Measurements from ENCODE around the gene FAM110D.

FAM110D gene

GRCh38 chr1:26166719-26167281, 7.9 kb downstream of the FAM110D start:
- Mint-ChIP-seq H3K4me1 (peaks cover 49% of the 10 kb centered on the region), H3K27ac (no peak overlapping the region), H3K9me3 (no peaks in the 10 kb centered on the region), H3K27me3 (peaks cover 34% of the 10 kb centered on the region), H3K4me3 (no peak overlapping the region)
- DNase-seq (no peak), ATAC-seq (peak; percentile 4)

GRCh38 chr1:26168410-26169197, 9.7 kb downstream of the FAM110D start, which contains the start of gene C1orf232:
C1orf232 (minus strand) TSS chr1:26168963; CDS start chr1:26168499, 464 bp downstream.
- Mint-ChIP-seq H3K27me3 (peaks cover 18% of the 10 kb centered on the region), H3K4me3 (peak within 1 kb of the TSS; percentile 90 to 97), H3K4me1 (peaks cover 43% of the 10 kb centered on the region), H3K9me3 (no peaks in the 10 kb centered on the region), H3K27ac (peak within 1 kb of the TSS; percentile 93 to 97)
- ATAC-seq, result no peak
- no peak for DNase-seq

GRCh38 chr1:26169198-26169554, 10.3 kb downstream of the FAM110D start:
- Mint-ChIP-seq H3K27me3 (peaks cover 14% of the 10 kb centered on the region), H3K4me3 (peak overlapping the region; percentile 57 to 97), H3K9me3 (no peaks in the 10 kb centered on the region), H3K4me1 (peaks cover 43% of the 10 kb centered on the region), H3K27ac (peak overlapping the region in 1 of 2 donors; percentile 36)
- DNase-seq (no peak), ATAC-seq (no peak)

GRCh38 chr1:26169669-26170471, 11.0 kb downstream of the FAM110D start, which contains the start of gene ZNF593:
ZNF593 (plus strand) TSS chr1:26169908; CDS start chr1:26169984, 76 bp downstream.
- Mint-ChIP-seq H3K4me3 (peak within 1 kb of the TSS; percentile 90 to 97), H3K27me3 (peaks cover 8% of the 10 kb centered on the region), H3K9me3 (no peaks in the 10 kb centered on the region)

GRCh38 chr1:26170472-26170821, 11.6 kb downstream of the FAM110D start:
- Mint-ChIP-seq H3K4me1 (peaks cover 32% of the 10 kb centered on the region), H3K9me3 (no peaks in the 10 kb centered on the region), H3K27ac (peak overlapping the region; percentile 59 to 97), H3K27me3 (peaks cover 3% of the 10 kb centered on the region), H3K4me3 (peak overlapping the region; percentile 90 to 97)
- no peak for ATAC-seq
- no peak for DNase-seq

More at GRCh38 chr1:26169669-26170471, 11.0 kb downstream of the FAM110D start, which contains the start of gene ZNF593:
- ATAC-seq (peak; percentile 92), DNase-seq (peak; percentile 92 to 93)
- Mint-ChIP-seq H3K4me1 (peaks cover 38% of the 10 kb centered on the region), H3K27ac (peak within 1 kb of the TSS; percentile 93 to 97)

GRCh38 chr1:26171084-26172072, 12.5 kb downstream of the FAM110D start, which contains the start of gene ZNF593OS:
ZNF593OS (minus strand) TSS chr1:26171832; CDS start chr1:26171661, 171 bp downstream.
- Mint-ChIP-seq H3K27me3 (no peaks in the 10 kb centered on the region), H3K27ac (peak within 1 kb of the TSS in 1 of 2 donors; percentile 59), H3K9me3 (no peaks in the 10 kb centered on the region), H3K4me3 (peak within 1 kb of the TSS; percentile 90 to 97), H3K4me1 (peaks cover 26% of the 10 kb centered on the region)
- ATAC-seq (no peak), DNase-seq (no peak)

- Mint-ChIP-seq H3K27ac (no peak overlapping the region), H3K27me3 (no peaks in the 10 kb centered on the region), H3K4me1 (peaks cover 15% of the 10 kb centered on the region), H3K9me3 (no peaks in the 10 kb centered on the region), H3K4me3 (no peak overlapping the region)
- DNase-seq (no peak), ATAC-seq (no peak)
Measured at GRCh38 chr1:26175346-26175745, 16.5 kb downstream of the FAM110D start.

- DNase-seq (no peak), ATAC-seq (peak; percentile 20)
- Mint-ChIP-seq H3K27me3 (no peaks in the 10 kb centered on the region), H3K9me3 (no peaks in the 10 kb centered on the region), H3K4me3 (peak within 1 kb of the TSS in 1 of 2 donors; percentile 75), H3K27ac (peak within 1 kb of the TSS; percentile 20 to 60), H3K4me1 (peaks cover 8% of the 10 kb centered on the region)
Measured at GRCh38 chr1:26177182-26177684, 18.4 kb downstream of the FAM110D start, which contains the start of gene CNKSR1. CNKSR1 (plus strand) TSS chr1:26177491; CDS start chr1:26177548, 57 bp downstream.

- H3K9me3 Mint-ChIP-seq, result no peaks in the 10 kb centered on the region
- DNase-seq (no peak), ATAC-seq (no peak)
- no peak overlapping the region for H3K4me3 Mint-ChIP-seq
- no peak overlapping the region for H3K27ac Mint-ChIP-seq
- peaks cover 8% of the 10 kb centered on the region for H3K4me1 Mint-ChIP-seq
- H3K27me3 Mint-ChIP-seq, result no peaks in the 10 kb centered on the region
Measured at GRCh38 chr1:26180010-26180506, 21.2 kb downstream of the FAM110D start.

GRCh38 chr1:26181586-26182382, 22.9 kb downstream of the FAM110D start:
- ATAC-seq (peak; percentile 60), DNase-seq (no peak)
- Mint-ChIP-seq H3K4me1 (peaks cover 8% of the 10 kb centered on the region), H3K9me3 (no peaks in the 10 kb centered on the region), H3K4me3 (no peak overlapping the region), H3K27me3 (no peaks in the 10 kb centered on the region), H3K27ac (peak overlapping the region in 1 of 2 donors; percentile 93)

- H3K9me3 Mint-ChIP-seq, result no peaks in the 10 kb centered on the region
- H3K4me1 Mint-ChIP-seq, result peaks cover 8% of the 10 kb centered on the region
- ATAC-seq, result no peak
Measured at GRCh38 chr1:26182383-26182696, 23.5 kb downstream of the FAM110D start.

GRCh38 chr1:26184086-26184485, 25.2 kb downstream of the FAM110D start:
- ATAC-seq (no peak), DNase-seq (no peak)
- no peaks in the 10 kb centered on the region for H3K27me3 Mint-ChIP-seq
- H3K4me1 Mint-ChIP-seq, result peaks cover 8% of the 10 kb centered on the region
- no peak overlapping the region for H3K4me3 Mint-ChIP-seq
- H3K9me3 Mint-ChIP-seq, result no peaks in the 10 kb centered on the region
- peak overlapping the region in 1 of 2 donors; percentile 58 for H3K27ac Mint-ChIP-seq

More at GRCh38 chr1:26182383-26182696, 23.5 kb downstream of the FAM110D start:
- no peak for DNase-seq
- Mint-ChIP-seq H3K27me3 (no peaks in the 10 kb centered on the region), H3K27ac (no peak overlapping the region), H3K4me3 (no peak overlapping the region)

- ATAC-seq, result no peak
- H3K4me3 Mint-ChIP-seq, result no peak overlapping the region
- no peaks in the 10 kb centered on the region for H3K27me3 Mint-ChIP-seq
- H3K9me3 Mint-ChIP-seq, result no peaks in the 10 kb centered on the region
- DNase-seq, result no peak
- peaks cover 8% of the 10 kb centered on the region for H3K4me1 Mint-ChIP-seq
- H3K27ac Mint-ChIP-seq, result no peak overlapping the region
Measured at GRCh38 chr1:26184883-26185282, 26.0 kb downstream of the FAM110D start.
